ENCODE data around the gene MRPL44. TPM values are rescaled to one million over a fixed set of nuclear protein-coding genes. Genes with fewer than 3 reads are reported as not detected.

Gene MRPL44
- total RNA-seq, 1 donor from 2014 or later: 32.6 TPM

DNA sequence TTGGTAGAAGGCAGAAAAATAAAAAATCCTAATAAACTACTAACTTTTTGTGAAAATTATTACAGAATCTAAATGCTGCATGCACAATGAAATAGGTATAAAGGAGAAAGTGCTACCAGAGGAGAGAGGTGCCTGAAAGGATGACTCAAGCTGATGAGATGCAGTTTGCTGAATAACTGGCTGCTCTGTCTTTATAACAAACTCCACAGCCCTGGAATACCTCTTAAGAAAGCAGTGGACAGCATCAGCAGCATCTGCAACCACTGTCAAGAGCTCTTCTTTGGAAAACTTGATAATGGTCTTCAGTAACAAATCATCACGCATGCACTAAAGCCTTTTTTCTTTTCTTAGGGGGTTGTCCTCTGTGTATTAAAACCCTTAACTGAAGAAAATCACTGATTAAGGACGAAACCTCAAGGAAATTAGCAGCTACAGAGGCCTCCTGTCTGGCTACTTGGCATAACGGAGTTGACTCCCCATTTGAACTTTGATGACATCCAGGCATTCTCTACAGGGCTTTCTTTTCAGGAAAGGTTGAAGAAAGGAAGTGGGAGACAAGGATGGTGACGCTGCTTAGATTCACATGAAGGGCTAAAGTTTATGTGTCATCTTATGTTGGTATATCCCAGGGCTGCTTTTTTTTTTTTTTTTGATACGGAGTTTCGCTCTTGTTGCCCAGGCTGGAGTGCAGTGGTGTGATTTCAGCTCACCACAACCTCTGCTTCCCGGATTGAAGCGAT, 40.9 kb upstream of the MRPL44 start:
- Histone ChIP-seq H3K4me2 (ENCODE audit: low read length) (no peak overlapping the region), H3K9me3 (ENCODE audit: insufficient read depth, low read depth, low read length) (no peaks in the 10 kb centered on the region), H4K20me1 (ENCODE audit: insufficient read depth, low read length) (peaks cover 45% of the 10 kb centered on the region), H2AFZ (ENCODE audit: low read depth, low read length) (no peak overlapping the region), H3K27ac (ENCODE audit: low read depth, low read length) (no peak overlapping the region), H3K79me2 (ENCODE audit: insufficient read depth, low read length) (peaks cover 54% of the 10 kb centered on the region), H3K36me3 (ENCODE audit: insufficient read depth, low read length) (peaks cover 10% of the 10 kb centered on the region), H3K9ac (ENCODE audit: low read length) (no peak overlapping the region), H3K27me3 (ENCODE audit: insufficient read depth, low read length) (no peaks in the 10 kb centered on the region), H3K4me1 (ENCODE audit: insufficient read depth, low read length) (no peaks in the 10 kb centered on the region), H3K4me3 (ENCODE audit: insufficient read depth, low read depth, low read length) (no peak overlapping the region)
- no peak overlapping the region for H3K27ac Mint-ChIP-seq (ENCODE audit: unreplicated experiment)
- peaks cover 9% of the 10 kb centered on the region for H3K36me3 Mint-ChIP-seq (ENCODE audit: low read depth, unreplicated experiment)
- peaks cover 8% of the 10 kb centered on the region for H3K4me1 Mint-ChIP-seq (ENCODE audit: low read depth, unreplicated experiment)
- TF ChIP-seq, protein P1, sequence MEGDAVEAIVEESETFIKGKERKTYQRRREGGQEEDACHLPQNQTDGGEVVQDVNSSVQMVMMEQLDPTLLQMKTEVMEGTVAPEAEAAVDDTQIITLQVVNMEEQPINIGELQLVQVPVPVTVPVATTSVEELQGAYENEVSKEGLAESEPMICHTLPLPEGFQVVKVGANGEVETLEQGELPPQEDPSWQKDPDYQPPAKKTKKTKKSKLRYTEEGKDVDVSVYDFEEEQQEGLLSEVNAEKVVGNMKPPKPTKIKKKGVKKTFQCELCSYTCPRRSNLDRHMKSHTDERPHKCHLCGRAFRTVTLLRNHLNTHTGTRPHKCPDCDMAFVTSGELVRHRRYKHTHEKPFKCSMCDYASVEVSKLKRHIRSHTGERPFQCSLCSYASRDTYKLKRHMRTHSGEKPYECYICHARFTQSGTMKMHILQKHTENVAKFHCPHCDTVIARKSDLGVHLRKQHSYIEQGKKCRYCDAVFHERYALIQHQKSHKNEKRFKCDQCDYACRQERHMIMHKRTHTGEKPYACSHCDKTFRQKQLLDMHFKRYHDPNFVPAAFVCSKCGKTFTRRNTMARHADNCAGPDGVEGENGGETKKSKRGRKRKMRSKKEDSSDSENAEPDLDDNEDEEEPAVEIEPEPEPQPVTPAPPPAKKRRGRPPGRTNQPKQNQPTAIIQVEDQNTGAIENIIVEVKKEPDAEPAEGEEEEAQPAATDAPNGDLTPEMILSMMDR (IDR thresholded peaks at IDR 0.05; ENCODE audit: insufficient read depth, low read depth, low read length): no peak
- no peak for TF ChIP-seq EZH2 (IDR thresholded peaks at IDR 0.05; ENCODE audit: insufficient read depth, low read length)
- FAIRE-seq: no peak
- DNase-seq (ENCODE audit: low read depth): no peak
- no peak overlapping the region for H3K4me3 Mint-ChIP-seq (ENCODE audit: unreplicated experiment)
- no peaks in the 10 kb centered on the region for H3K9me3 Mint-ChIP-seq (ENCODE audit: unreplicated experiment)
- no peaks in the 10 kb centered on the region for H3K27me3 Mint-ChIP-seq (ENCODE audit: low read depth, unreplicated experiment)

DNA sequence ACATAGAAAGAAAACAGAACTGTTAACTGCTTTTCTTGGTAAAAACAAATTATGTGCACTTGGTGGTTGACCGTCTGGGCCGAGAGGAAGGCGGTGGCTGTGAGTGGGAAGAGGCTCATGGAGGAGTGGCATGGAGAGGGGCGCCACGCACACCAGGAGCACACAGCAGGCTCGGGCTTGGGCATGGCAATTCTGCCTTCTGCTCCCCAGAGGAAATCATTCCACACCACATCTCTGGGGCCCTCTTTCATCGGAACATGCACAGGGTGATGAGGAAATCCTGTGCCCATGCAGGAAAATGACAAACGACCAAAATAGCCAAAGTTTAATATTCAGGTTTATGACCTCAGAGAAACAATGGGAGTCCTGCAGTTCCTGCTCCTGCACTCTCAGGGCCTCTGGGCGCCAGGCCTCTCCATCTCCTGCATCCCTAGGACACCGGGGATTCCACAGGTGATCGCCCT, 38.6 kb upstream of the MRPL44 start:
- H3K9ac ChIP-seq (ENCODE audit: low read length): no peak overlapping the region
- TF ChIP-seq EZH2 (IDR thresholded peaks at IDR 0.05; ENCODE audit: insufficient read depth, low read length): no peak
- TF ChIP-seq, protein P1 (IDR thresholded peaks at IDR 0.05; ENCODE audit: insufficient read depth, low read depth, low read length): no peak
- H3K36me3 ChIP-seq (ENCODE audit: insufficient read depth, low read length): peaks cover 10% of the 10 kb centered on the region
- no peak overlapping the region for H3K27ac ChIP-seq (ENCODE audit: low read depth, low read length)
- FAIRE-seq (no peak), DNase-seq (ENCODE audit: low read depth) (no peak)
- no peaks in the 10 kb centered on the region for H3K9me3 ChIP-seq (ENCODE audit: insufficient read depth, low read depth, low read length)
- no peak overlapping the region for H3K4me2 ChIP-seq (ENCODE audit: low read length)
- Mint-ChIP-seq H3K9me3 (ENCODE audit: unreplicated experiment) (no peaks in the 10 kb centered on the region), H3K27me3 (ENCODE audit: low read depth, unreplicated experiment) (no peaks in the 10 kb centered on the region), H3K4me1 (ENCODE audit: low read depth, unreplicated experiment) (peaks cover 18% of the 10 kb centered on the region), H3K27ac (ENCODE audit: unreplicated experiment) (no peak overlapping the region), H3K4me3 (ENCODE audit: unreplicated experiment) (no peak overlapping the region), H3K36me3 (ENCODE audit: low read depth, unreplicated experiment) (peaks cover 10% of the 10 kb centered on the region)
- peaks cover 60% of the 10 kb centered on the region for H3K79me2 ChIP-seq (ENCODE audit: insufficient read depth, low read length)
- H4K20me1 ChIP-seq (ENCODE audit: insufficient read depth, low read length): peaks cover 61% of the 10 kb centered on the region
- no peak overlapping the region for H2AFZ ChIP-seq (ENCODE audit: low read depth, low read length)
- H3K4me3 ChIP-seq (ENCODE audit: insufficient read depth, low read depth, low read length): no peak overlapping the region
- H3K4me1 ChIP-seq (ENCODE audit: insufficient read depth, low read length): no peaks in the 10 kb centered on the region
- no peaks in the 10 kb centered on the region for H3K27me3 ChIP-seq (ENCODE audit: insufficient read depth, low read length)

DNA sequence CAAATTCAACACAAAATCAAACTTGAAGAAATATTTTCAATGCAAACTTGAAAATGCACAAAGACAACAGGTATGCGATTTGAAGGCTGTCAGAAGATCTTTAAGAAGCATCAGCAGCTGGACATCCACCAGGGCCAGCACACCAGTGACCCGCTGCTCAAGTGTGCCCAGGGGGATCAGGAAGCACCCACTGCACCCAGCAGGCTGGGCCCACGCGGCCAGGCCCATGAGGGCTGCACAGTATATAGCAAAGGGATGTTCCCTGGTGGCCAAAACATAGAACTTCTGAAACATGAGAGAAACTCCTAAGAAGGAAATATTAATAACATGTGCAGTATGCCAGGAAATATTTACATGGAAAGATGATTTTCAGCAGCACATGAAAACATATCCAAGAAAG, 37.2 kb upstream of the MRPL44 start:
- Mint-ChIP-seq H3K27me3 (ENCODE audit: low read depth, unreplicated experiment) (no peaks in the 10 kb centered on the region), H3K4me3 (ENCODE audit: unreplicated experiment) (no peak overlapping the region), H3K27ac (ENCODE audit: unreplicated experiment) (no peak overlapping the region), H3K36me3 (ENCODE audit: low read depth, unreplicated experiment) (peaks cover 11% of the 10 kb centered on the region), H3K9me3 (ENCODE audit: unreplicated experiment) (no peaks in the 10 kb centered on the region), H3K4me1 (ENCODE audit: low read depth, unreplicated experiment) (peaks cover 18% of the 10 kb centered on the region)
- Histone ChIP-seq H3K4me3 (ENCODE audit: insufficient read depth, low read depth, low read length) (no peak overlapping the region), H3K27ac (ENCODE audit: low read depth, low read length) (no peak overlapping the region), H3K36me3 (ENCODE audit: insufficient read depth, low read length) (peaks cover 10% of the 10 kb centered on the region), H3K9ac (ENCODE audit: low read length) (no peak overlapping the region), H3K4me1 (ENCODE audit: insufficient read depth, low read length) (no peaks in the 10 kb centered on the region), H4K20me1 (ENCODE audit: insufficient read depth, low read length) (peaks cover 62% of the 10 kb centered on the region), H3K27me3 (ENCODE audit: insufficient read depth, low read length) (no peaks in the 10 kb centered on the region), H3K9me3 (ENCODE audit: insufficient read depth, low read depth, low read length) (no peaks in the 10 kb centered on the region), H3K79me2 (ENCODE audit: insufficient read depth, low read length) (peaks cover 71% of the 10 kb centered on the region), H2AFZ (ENCODE audit: low read depth, low read length) (no peak overlapping the region), H3K4me2 (ENCODE audit: low read length) (no peak overlapping the region)
- no peak for FAIRE-seq
- TF ChIP-seq EZH2 (IDR thresholded peaks at IDR 0.05; ENCODE audit: insufficient read depth, low read length): no peak
- DNase-seq (ENCODE audit: low read depth): no peak

Measured in astrocyte (in vitro differentiated cells and primary cell).